ENCODE data around the gene CTPS2. TPM values are rescaled to one million over a fixed set of nuclear protein-coding genes. Genes with fewer than 3 reads are reported as not detected.
"Not testable (repeated sequence)": the region's sequence is repeated elsewhere in the genome, so short reads cannot be mapped to it uniquely, and the experiment has no call there.

Gene CTPS2
- total RNA-seq, 1 experiment from 2014 or later, result 3.8 TPM

DNA sequence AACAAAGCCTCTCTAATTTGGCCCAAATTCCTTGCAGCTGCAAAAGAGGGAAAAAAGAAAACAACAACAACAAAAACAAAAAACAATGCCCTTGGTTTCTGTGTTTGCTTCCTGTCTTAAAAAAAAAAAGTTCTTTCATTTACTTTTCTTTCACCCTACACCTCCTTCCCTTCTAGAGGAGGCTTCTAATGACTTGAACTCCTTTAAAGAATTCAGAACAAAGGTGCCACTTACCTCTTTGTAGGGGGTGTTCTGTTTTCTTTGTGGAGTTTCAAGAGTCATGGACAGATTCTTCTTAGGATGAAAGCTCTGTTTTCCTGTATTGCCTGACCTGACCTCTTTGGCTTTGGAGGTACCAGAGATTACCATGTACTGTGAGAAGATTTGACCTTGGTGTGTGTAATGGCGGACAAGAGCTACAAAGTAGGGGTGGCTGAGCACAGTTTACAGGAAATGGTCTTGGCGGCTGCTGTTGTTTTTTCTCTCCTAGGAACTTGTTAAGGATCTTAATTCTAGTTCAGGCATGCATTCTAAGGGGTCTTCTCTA, 134.9 kb downstream of the CTPS2 start:
- H3K27ac ChIP-seq (ENCODE audit: low read length), result no peak overlapping the region
- intact Hi-C loops (cut with micrococcal nuclease; ENCODE audit: unreplicated experiment) (no loop called here), in situ Hi-C loops (cut with HindIII; ENCODE audit: low pct_unique_long_range_greater_than_20kb, low sequenced_read_pairs) (no loop called here)
- H3K36me3 ChIP-seq (ENCODE audit: control insufficient read depth, insufficient read depth, low read length), result no peaks in the 10 kb centered on the region
- POLR2A ChIA-PET, result no interaction called here
- no peak overlapping the region for H3K4me3 ChIP-seq (ENCODE audit: low read depth in 2 of 2, low read length in 2 of 2)
- TF ChIP-seq TCF7L2 (IDR thresholded peaks at IDR 0.05; ENCODE audit: low read depth, low read length), result no peak
- no peak for TF ChIP-seq CTCF (IDR thresholded peaks at IDR 0.05)
- TF ChIP-seq, protein P1, sequence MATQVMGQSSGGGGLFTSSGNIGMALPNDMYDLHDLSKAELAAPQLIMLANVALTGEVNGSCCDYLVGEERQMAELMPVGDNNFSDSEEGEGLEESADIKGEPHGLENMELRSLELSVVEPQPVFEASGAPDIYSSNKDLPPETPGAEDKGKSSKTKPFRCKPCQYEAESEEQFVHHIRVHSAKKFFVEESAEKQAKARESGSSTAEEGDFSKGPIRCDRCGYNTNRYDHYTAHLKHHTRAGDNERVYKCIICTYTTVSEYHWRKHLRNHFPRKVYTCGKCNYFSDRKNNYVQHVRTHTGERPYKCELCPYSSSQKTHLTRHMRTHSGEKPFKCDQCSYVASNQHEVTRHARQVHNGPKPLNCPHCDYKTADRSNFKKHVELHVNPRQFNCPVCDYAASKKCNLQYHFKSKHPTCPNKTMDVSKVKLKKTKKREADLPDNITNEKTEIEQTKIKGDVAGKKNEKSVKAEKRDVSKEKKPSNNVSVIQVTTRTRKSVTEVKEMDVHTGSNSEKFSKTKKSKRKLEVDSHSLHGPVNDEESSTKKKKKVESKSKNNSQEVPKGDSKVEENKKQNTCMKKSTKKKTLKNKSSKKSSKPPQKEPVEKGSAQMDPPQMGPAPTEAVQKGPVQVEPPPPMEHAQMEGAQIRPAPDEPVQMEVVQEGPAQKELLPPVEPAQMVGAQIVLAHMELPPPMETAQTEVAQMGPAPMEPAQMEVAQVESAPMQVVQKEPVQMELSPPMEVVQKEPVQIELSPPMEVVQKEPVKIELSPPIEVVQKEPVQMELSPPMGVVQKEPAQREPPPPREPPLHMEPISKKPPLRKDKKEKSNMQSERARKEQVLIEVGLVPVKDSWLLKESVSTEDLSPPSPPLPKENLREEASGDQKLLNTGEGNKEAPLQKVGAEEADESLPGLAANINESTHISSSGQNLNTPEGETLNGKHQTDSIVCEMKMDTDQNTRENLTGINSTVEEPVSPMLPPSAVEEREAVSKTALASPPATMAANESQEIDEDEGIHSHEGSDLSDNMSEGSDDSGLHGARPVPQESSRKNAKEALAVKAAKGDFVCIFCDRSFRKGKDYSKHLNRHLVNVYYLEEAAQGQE (IDR thresholded peaks at IDR 0.05; ENCODE audit: insufficient read depth in 1 of 2, low read depth in 2 of 2, low read length in 1 of 2), result no peak
- TF ChIP-seq POLR2AphosphoS5 (IDR thresholded peaks at IDR 0.05; ENCODE audit: low read depth, low read length), result no peak
- ATAC-seq, result no peak
- H3K4me1 ChIP-seq (ENCODE audit: control insufficient read depth, insufficient read depth, low read length), result no peaks in the 10 kb centered on the region
- no peak for DNase-seq (ENCODE audit: low read depth, low spot score)
- CTCF ChIA-PET, result no interaction called here
- H3K27me3 ChIP-seq (ENCODE audit: control insufficient read depth, insufficient read depth, low read length), result no peaks in the 10 kb centered on the region
- no TSS peak for BruUV-seq (replicated peaks)
- H3K9me3 ChIP-seq (ENCODE audit: control insufficient read depth, insufficient read depth, low read depth, low read length), result no peaks in the 10 kb centered on the region

DNA sequence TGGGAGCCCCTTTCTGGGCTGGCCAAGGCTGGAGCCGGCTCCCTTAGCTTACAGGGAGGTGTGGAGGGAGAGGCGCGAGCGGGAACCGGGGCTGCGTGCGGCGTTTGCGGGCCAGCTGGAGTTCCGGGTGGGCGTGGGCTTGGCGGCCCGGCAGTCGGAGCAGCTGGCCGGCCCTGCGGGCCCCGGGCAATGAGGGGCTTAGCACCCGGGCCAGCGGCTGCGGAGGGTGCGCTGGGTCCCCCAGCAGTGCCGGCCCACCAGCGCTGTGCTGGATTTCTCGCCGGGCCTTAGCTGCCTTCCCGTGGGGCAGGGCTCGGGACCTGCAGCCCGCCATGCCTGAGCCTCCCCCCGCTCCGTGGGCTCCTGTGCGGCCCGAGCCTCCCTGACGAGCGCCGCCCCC, 137.1 kb downstream of the CTPS2 start:
- CTCF ChIA-PET; intact Hi-C loops (cut with micrococcal nuclease; ENCODE audit: unreplicated experiment); DNase-seq (ENCODE audit: low read depth, low spot score); in situ Hi-C loops (cut with HindIII; ENCODE audit: low pct_unique_long_range_greater_than_20kb, low sequenced_read_pairs); H3K36me3 ChIP-seq (ENCODE audit: control insufficient read depth, insufficient read depth, low read length); POLR2A ChIA-PET; H3K9me3 ChIP-seq (ENCODE audit: control insufficient read depth, insufficient read depth, low read depth, low read length); H3K4me3 ChIP-seq (ENCODE audit: low read depth in 2 of 2, low read length in 2 of 2); ATAC-seq; H3K27ac ChIP-seq (ENCODE audit: low read length); H3K4me1 ChIP-seq (ENCODE audit: control insufficient read depth, insufficient read depth, low read length); H3K27me3 ChIP-seq (ENCODE audit: control insufficient read depth, insufficient read depth, low read length); BruUV-seq (replicated peaks): not testable (repeated sequence)

- ChIA-PET CTCF (no interaction called here), POLR2A (no interaction called here)
- in situ Hi-C loops (cut with HindIII; ENCODE audit: low pct_unique_long_range_greater_than_20kb, low sequenced_read_pairs) (no loop called here), intact Hi-C loops (cut with micrococcal nuclease; ENCODE audit: unreplicated experiment) (no loop called here)
- no peak overlapping the region for H3K4me3 ChIP-seq (ENCODE audit: low read depth in 2 of 2, low read length in 2 of 2)
- no TSS peak for BruUV-seq (replicated peaks)
- H3K4me1 ChIP-seq (ENCODE audit: control insufficient read depth, insufficient read depth, low read length), result no peaks in the 10 kb centered on the region
- ATAC-seq, result no peak
- H3K36me3 ChIP-seq (ENCODE audit: control insufficient read depth, insufficient read depth, low read length), result no peaks in the 10 kb centered on the region
- no peak for DNase-seq (ENCODE audit: low read depth, low spot score)
- no peaks in the 10 kb centered on the region for H3K27me3 ChIP-seq (ENCODE audit: control insufficient read depth, insufficient read depth, low read length)
- no peaks in the 10 kb centered on the region for H3K9me3 ChIP-seq (ENCODE audit: control insufficient read depth, insufficient read depth, low read depth, low read length)
- TF ChIP-seq SIN3A (IDR thresholded peaks at IDR 0.05; ENCODE audit: borderline replicate concordance, insufficient read depth, low read depth, low read length), result no peak
- no peak for TF ChIP-seq POLR2AphosphoS5 (IDR thresholded peaks at IDR 0.05; ENCODE audit: low read depth, low read length)
- TF ChIP-seq, protein P1 (IDR thresholded peaks at IDR 0.05; ENCODE audit: insufficient read depth in 1 of 2, low read depth in 2 of 2, low read length in 1 of 2), result no peak
- TF ChIP-seq TCF7L2 (IDR thresholded peaks at IDR 0.05; ENCODE audit: low read depth, low read length), result no peak
- no peak for TF ChIP-seq CTCF (IDR thresholded peaks at IDR 0.05)
- H3K27ac ChIP-seq (ENCODE audit: low read length), result no peak overlapping the region
These were observed 138.7 kb downstream of the CTPS2 start for GRCh38 chrX:16573781-16574180.

Measured in Panc1 (cell line).